HG02870 (cell line): ENCODE data around the gene PDE4A.
"Not testable (repeated sequence)": the region's sequence is repeated elsewhere in the genome, so short reads cannot be mapped to it uniquely, and the experiment has no call there.

Source experiments
- ATAC-seq: cut with Tn5 transposase; IDR thresholded peaks from one replicate; pipeline ENCODE4 v1.9.1; 2021; ENCODE audit warnings: mild to moderate bottlenecking, moderate library complexity; ENCODE audit not compliant: unreplicated experiment

Gene PDE4A

GRCh38 chr19:10420444-10421239 is at the start of gene PDE4A:
TSS of gene PDE4A (plus strand) at chr19:10420538. CDS start at chr19:10420765, 227 bp downstream.
- no peak for ATAC-seq

- ATAC-seq, result no peak
These were observed 47.6 kb upstream of the PDE4A start for GRCh38 chr19:10372690-10373089.

DNA sequence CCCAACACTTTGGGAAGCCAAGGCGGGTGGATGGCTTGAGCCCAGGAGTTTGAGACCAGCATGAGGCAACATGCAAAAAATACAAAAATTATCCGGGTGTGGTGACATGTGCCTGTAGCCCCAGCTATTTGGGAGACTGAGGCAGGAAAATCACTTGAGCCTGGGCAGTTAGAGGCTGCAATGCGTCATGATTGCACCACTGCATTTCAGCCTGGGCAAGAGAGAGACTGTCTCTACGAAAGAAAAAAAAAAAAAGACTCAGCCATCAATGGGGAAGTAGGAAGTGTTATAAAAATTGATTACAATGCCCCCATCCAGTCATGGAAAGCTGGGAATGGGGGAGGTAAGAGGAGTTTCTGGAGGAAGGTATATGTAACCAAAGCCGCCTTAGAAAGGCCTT is 45.4 kb upstream of the PDE4A start:
- no peak for ATAC-seq

DNA sequence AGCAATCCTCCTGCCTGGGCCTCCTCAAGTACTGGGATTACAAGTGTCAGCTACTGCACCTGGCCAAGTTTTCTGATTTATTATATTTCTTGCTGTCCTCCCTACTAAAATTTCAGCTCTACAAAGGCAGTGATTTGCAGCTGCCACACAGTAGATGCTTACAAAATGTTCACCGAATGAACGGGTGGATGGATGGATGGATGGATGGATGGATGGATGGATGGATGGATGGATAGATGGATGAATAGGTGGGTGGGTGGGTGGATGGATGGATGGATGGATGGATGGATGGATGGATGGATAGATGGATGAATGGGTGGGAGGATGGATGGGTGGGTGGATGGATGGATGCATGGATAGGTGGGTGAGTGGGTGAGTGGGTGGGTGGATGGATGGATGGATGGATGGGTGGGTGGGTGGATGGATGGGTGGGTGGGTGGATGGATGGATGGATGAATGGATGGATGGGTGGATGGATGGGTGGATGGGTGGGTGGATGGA is 43.1 kb upstream of the PDE4A start:
- not testable (repeated sequence) for ATAC-seq

GRCh38 chr19:10378124-10378523 is 42.2 kb upstream of the PDE4A start:
- no peak for ATAC-seq

DNA sequence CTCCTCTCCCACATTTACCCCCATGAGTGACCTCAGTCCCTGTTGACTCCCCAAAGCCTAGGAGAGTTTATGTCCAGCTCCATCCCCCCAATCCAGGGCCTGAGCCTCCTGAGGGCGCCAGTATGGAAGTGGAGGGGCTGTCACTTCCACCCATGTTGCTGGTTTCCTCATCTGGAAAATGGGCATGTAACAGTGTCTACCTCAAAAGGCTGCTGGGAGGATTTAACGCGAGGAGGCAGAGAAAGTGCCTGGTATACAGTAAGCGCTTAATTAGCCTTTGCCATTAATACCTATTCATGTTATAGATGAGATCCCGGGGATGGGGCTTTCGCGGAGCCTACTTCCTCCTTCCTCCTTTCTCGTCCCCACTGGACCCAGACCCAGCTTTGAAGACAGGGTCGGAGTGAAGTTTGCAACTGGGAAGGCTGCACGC is 40.4 kb upstream of the PDE4A start:
- no peak for ATAC-seq

GRCh38 chr19:10380313-10381102 is 39.8 kb upstream of the PDE4A start, which contains the start of gene TYK2:
TSS of gene TYK2 (minus strand) at chr19:10380572. CDS start at chr19:10378406, 2,166 bp downstream.
- peak; percentile 94 for ATAC-seq

DNA sequence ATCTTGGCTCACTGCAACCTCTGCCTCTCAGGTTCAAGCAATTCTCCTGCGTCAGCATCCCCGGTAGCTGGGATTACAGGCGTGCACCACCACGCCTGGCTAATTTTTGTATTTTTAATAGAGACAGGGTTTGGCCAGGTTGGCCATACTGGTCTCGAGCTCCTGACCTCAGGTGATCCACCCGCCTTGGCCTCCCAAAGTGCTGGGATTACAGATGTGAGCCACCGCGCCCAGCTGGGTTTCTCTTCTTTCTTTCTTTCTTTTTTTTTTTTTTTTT is 37.2 kb upstream of the PDE4A start:
- not testable (repeated sequence) for ATAC-seq

- ATAC-seq, result no peak
These were observed 35.8 kb upstream of the PDE4A start for GRCh38 chr19:10384580-10384979.

DNA sequence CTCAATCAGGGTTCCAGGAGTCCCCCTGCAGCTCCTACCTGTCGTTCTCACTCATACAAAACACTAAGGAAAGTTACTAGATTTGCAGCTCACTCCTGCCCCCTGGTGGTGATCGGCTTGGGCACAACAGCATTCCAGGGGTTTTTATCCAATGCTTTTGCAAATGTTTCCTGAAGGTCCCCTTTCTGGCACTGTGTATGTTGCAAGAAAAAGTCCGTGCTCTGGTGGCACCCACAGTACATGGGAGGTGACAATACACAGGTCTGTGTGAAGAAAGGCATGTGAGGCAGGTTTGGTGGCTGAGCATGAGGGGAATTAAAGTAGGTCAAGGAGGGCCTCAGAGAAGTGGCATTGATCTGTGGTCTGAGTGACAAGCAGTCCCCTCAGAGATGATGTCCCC is 31.4 kb upstream of the PDE4A start:
- ATAC-seq, result no peak

GRCh38 chr19:10389863-10390262 is 30.5 kb upstream of the PDE4A start:
- ATAC-seq, result no peak

DNA sequence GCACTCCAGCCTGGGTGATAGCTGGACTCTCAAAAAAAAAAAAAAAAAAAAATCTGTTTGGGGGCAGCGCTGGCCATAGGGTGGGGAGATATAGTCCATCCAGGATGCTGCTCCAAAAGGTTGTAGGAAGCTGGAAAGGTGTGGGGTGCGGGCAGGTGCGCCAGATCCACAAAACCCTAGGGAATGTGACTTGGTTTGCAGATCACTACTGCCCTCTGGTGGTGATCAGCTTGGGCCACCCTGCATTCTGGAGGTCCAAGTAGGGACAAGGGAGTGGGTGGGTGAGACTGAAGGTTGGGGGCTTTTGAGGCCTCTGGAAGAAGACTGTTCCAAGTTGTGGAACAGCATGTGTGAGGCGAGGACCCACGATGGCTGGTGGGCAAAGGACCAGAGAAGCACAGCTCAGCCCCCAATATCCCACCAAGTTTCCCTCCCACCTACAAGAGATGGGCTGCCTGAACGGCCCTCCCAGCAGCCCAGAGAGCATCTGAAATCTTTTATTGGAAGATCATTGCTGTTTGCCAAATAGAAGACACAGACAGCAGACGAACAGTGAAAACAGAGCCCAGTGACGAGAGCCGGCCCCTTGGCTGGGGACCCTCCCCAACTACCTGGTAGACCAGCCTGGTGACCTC is 29.6 kb upstream of the PDE4A start:
- ATAC-seq, result no peak

- ATAC-seq, result no peak
These were observed 28.2 kb upstream of the PDE4A start for GRCh38 chr19:10392120-10392519.

DNA sequence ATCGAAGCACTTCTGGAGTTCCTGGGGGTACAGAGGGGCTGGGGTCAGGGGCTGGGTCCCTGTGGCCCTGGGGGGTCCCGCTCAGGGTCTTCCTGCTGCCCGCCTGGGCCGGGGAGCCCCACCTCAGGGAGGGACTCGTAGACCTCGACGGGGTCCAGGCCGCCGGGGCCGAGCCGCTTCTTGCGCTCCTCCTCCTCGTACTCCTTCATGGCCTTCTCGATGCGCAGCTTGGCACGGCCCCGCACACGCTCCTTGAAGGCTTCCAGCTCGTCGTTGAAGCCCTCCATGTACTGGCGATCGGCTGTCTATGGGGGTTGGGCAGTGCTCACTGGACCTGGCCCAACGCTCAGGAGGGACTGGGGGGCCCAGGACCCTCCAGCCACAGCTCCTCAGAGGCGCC is 27.2 kb upstream of the PDE4A start:
- no peak for ATAC-seq

DNA sequence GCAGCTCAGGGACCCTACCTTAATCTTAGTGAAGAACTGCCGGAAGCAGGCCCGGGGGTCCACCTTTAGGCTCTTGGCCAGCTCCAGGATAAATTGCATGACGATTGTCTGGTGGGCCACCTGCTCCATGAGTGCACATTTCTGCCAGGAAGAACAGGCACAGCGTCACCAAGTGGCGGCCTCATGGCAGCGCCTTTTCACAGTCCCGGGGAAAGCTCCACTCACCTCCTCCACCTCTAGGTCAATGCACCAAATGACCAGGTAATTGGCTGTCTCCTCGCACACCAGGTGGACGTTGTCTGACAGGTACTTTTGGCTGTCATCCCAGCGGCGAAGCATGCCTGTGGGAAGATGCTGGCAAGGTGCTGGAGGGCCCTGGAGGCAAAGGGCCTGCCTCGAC is 25.3 kb upstream of the PDE4A start:
- no peak for ATAC-seq

DNA sequence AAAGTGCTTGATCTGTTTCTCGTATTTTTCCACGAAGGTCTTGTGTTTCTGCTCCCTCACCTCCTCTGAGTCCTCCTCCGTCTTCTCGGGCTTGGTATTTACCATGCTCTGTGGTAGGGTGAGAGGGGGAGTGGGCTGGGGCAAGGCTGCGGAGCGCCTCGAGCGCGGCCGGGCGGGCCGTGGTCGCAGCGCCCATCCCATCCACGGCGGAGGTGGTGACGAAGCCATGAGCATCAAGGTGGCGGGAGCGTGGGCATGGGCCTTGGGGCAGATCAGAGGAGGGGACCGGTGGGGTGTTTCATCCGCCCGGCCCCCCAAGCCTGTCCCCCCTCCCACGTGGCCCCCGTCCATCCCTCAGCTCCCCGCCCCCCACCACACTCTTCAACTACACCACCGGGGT is 24.9 kb upstream of the PDE4A start:
- ATAC-seq, result no peak

DNA sequence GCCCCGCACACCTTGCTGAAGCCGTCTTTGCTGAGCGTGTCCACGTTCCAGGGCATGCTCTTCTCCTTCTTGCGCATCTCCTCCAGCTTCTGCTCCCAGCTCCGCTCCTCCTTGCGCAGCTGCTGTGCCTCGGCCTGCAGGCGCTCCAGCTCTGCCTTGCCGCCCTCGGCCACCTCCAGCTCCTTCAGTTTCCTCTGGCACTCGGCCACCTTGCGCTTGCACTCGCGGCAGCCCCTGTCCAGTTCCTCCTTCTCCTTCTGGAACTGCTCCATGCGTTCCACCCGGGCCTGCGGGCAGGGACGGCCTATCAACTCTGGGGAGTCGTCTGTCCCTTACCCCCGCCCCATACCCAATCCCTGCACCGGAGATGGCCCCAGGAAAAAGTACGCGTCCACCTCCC is 24.4 kb upstream of the PDE4A start:
- ATAC-seq, result no peak

DNA sequence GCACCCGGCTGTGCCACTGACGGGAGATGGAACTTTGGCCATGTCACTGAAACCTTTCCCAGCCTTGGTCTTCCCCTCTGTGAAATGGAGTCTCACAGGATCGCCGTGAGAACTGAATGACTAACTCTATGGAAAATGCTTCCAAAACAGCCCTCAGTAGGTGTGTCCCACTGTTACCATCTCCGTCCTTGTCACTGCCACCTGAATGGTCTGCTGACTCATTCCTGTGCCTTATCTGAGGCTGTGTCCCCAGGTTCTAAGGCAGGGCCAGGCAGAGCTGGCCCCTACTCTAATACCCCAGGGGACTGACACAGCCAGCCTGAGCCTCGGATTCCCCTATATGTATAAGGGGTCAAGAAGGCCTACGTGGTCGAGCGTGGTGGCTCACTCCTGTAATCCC is 21.5 kb upstream of the PDE4A start:
- ATAC-seq, result no peak

GRCh38 chr19:10399340-10399739 is 21.0 kb upstream of the PDE4A start:
- not testable (repeated sequence) for ATAC-seq

- no peak for ATAC-seq
These were observed 20.5 kb upstream of the PDE4A start for GRCh38 chr19:10399878-10400277.

- ATAC-seq, result no peak
These were observed 17.8 kb upstream of the PDE4A start for GRCh38 chr19:10402441-10403038.
